IPS-20b (cell line): ENCODE results near the gene OR51A2.

Source experiments
- H3K27ac ChIP-seq: one replicate; pipeline ENCODE4 v1.5.1; 2013; ENCODE audit warnings: low read length
- H3K27me3 ChIP-seq: 2 replicates; pipeline ENCODE4 v1.6.1; 2013; ENCODE audit warnings: mild to moderate bottlenecking, low read length, inconsistent platforms; ENCODE audit not compliant: insufficient read depth
- H3K36me3 ChIP-seq: 2 replicates; pipeline ENCODE4 v1.6.1; 2013; ENCODE audit warnings: low read depth, mild to moderate bottlenecking, inconsistent platforms, low read length, moderate library complexity; ENCODE audit not compliant: insufficient read depth
- H3K4me1 ChIP-seq: 2 replicates; pipeline ENCODE4 v1.6.1; 2013; ENCODE audit warnings: mild to moderate bottlenecking, control low read depth, inconsistent platforms, low read length, moderate library complexity; ENCODE audit not compliant: insufficient read depth
- H3K4me3 ChIP-seq: 2 replicates; pipeline ENCODE4 v1.5.1; 2013; ENCODE audit warnings: mild to moderate bottlenecking, low read length, inconsistent platforms
- H3K9ac ChIP-seq: 2 replicates; pipeline ENCODE4 v1.6.1; 2013; ENCODE audit warnings: low read depth, mild to moderate bottlenecking, inconsistent platforms, low read length, moderate library complexity
- H3K9me3 ChIP-seq: 2 replicates; pipeline ENCODE4 v1.6.1; 2013; ENCODE audit warnings: mild to moderate bottlenecking, low read depth, low read length, inconsistent platforms; ENCODE audit not compliant: insufficient read depth

OR51A2 gene

DNA sequence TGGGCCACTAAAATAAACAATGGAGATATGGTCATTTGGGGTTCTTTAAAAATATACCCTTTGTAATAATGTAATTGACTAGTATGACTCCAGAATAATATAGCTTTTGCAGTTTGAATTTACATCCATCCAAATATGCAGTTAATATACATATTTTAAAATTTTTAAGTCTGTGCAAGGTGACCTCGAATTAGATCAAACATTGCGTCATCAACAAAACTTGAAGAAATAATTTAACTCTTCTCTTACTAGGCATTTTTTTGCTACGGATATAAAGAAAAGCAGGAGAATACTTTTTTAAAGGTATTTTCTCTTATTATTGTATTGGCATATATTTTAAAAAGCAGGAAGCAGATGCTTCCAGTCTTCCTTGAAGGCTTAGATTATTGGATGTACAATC, 18.8 kb downstream of the OR51A2 start:
- H3K9ac ChIP-seq, result no peak overlapping the region
- H3K27me3 ChIP-seq, result no peaks in the 10 kb centered on the region

DNA sequence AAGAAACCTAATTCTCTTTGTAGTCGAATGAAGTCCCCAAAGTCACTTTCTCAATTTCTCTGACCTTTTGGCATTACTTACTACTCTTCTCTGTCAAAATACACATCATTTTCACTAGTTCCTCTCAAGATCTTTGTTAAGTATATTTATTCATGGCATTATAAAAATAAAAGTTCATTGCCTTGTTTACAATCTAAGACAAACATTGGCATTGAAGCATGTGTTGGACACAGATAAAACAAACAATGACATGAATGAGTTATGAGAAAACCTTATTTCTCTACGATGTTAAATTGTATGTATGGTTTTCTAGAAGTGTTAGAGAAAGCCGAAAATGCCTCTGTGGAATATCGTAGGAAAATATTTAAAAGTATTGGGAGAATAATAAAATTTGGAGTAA, 22.8 kb downstream of the OR51A2 start:
- H3K36me3 ChIP-seq, result no peaks in the 10 kb centered on the region
- no peaks in the 10 kb centered on the region for H3K27me3 ChIP-seq
- H3K9ac ChIP-seq, result no peak overlapping the region
- no peaks in the 10 kb centered on the region for H3K9me3 ChIP-seq
- H3K27ac ChIP-seq, result no peak overlapping the region
- H3K4me3 ChIP-seq, result no peak overlapping the region
- no peaks in the 10 kb centered on the region for H3K4me1 ChIP-seq

More for the DNA sequence above, 18.8 kb downstream of the OR51A2 start:
- no peaks in the 10 kb centered on the region for H3K36me3 ChIP-seq
- H3K4me3 ChIP-seq, result no peak overlapping the region
- H3K9me3 ChIP-seq, result no peaks in the 10 kb centered on the region
- no peaks in the 10 kb centered on the region for H3K4me1 ChIP-seq
- H3K27ac ChIP-seq, result no peak overlapping the region

DNA sequence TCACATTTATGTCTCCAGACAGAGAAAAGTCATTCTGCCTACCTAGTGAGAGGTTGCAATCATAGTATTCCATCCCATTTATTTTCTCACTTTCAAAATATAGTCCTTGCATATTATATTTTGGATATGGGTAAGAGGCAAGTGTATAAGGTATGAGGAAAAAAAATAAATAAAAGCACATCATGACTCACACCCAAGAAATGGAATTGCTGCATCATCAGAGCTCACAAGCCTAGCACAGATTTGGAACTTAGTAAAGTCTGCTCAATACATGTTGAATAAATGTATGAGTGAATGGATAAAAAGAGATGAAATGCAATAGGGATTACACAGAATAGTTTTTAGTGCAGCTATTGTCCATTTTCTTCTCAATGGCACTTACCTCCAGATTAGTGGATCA, 28.9 kb downstream of the OR51A2 start:
- Histone ChIP-seq H3K27ac (no peak overlapping the region), H3K27me3 (no peaks in the 10 kb centered on the region), H3K4me3 (no peak overlapping the region), H3K9me3 (no peaks in the 10 kb centered on the region), H3K4me1 (no peaks in the 10 kb centered on the region), H3K36me3 (no peaks in the 10 kb centered on the region), H3K9ac (no peak overlapping the region)

DNA sequence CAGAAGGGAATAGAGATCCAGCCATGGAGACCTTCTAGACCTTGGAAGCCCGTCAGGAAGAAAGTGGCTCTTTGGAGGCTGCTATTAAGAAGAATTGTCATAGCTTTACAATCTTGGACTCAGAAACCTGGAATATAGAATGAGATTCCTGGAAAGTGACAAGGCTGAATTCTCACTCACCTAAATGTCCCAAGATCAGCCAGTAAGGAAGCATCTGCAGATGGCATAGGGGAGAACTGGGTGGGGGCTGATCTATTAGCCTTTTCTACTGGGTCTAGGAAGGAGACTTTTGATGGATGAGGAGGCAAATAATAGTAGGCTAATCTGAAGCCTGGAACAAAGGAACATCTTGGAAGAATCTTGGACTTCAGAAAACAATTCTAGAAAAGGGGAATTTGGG, 31.3 kb downstream of the OR51A2 start, which contains the start of gene OR51G1:
Gene OR51G1, minus strand, starts transcription at position 101 of the 400 bp plus-strand sequence. Its CDS starts 0 bp downstream, at position 101.
- Histone ChIP-seq H3K27me3 (no peaks in the 10 kb centered on the region), H3K36me3 (no peaks in the 10 kb centered on the region), H3K4me1 (no peaks in the 10 kb centered on the region), H3K9me3 (no peaks in the 10 kb centered on the region), H3K27ac (no peak within 1 kb of the TSS), H3K9ac (no peak within 1 kb of the TSS), H3K4me3 (no peak within 1 kb of the TSS)

DNA sequence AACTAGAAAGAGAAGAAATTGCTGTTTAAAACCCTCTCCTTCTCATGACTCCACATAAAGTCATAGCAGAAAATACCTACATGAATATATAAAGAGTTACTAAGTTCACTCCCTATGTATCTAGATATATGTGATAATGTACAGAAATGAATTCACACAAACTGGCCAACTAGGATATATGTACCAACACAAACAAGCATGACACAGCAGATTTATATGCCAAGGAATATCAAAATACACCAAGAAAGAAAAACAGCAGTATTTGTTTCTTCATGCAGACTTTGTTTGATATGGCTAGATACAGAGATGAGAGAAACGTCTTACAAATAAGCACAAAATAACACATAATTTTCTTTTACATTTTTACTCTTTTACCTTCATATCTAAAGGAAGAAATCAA, 33.2 kb downstream of the OR51A2 start:
- no peak overlapping the region for H3K4me3 ChIP-seq

DNA sequence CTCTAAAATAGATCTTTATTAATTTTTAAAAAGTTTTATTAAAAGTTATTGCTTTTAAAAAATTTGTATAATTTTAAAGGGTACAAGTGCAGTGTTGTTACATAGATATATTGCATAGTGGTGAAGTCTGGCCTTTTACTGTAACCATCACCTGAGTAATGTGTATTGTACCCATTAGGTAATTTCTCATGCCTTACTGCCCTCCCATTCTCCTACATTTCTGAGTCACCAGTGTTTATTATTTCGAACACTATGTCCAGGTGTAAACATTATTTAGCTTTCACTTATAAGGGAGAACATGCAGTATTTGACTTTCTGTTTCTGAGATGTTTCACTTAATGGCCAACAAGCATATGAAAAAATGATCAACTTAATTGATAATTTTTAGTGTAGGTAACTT, 33.7 kb downstream of the OR51A2 start:
- H3K9ac ChIP-seq, result no peak overlapping the region
- H3K27me3 ChIP-seq, result no peaks in the 10 kb centered on the region
- H3K4me1 ChIP-seq, result no peaks in the 10 kb centered on the region
- H3K36me3 ChIP-seq, result no peaks in the 10 kb centered on the region
- H3K4me3 ChIP-seq, result no peak overlapping the region
- no peaks in the 10 kb centered on the region for H3K9me3 ChIP-seq
- no peak overlapping the region for H3K27ac ChIP-seq

More for the DNA sequence above, 33.2 kb downstream of the OR51A2 start:
- no peaks in the 10 kb centered on the region for H3K9me3 ChIP-seq
- no peak overlapping the region for H3K27ac ChIP-seq
- no peaks in the 10 kb centered on the region for H3K27me3 ChIP-seq
- no peak overlapping the region for H3K9ac ChIP-seq
- no peaks in the 10 kb centered on the region for H3K36me3 ChIP-seq
- no peaks in the 10 kb centered on the region for H3K4me1 ChIP-seq

DNA sequence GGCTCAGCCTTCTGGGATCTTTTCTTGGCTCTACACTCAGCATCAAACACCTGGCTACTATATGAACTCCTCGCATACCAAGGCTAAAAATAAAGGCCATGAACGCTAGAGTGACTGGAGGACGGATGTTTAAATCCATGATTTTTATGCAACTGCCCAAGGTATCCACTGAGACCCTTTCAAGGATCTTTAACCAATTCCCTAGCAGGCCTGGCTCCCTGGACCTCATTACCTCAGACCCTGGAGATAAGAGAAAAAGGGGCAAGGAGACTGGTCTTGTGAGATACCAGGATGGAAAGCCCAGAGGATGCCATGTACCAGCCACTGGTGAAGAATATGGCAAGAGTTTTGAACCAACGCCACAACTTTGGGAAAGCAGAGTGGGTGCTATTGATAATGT, 36.3 kb downstream of the OR51A2 start, which contains the start of gene OR51G2:
Gene OR51G2, minus strand, starts transcription at position 101 of the 400 bp plus-strand sequence. CDS start 3,687 bp downstream, outside the sequence.
- no peaks in the 10 kb centered on the region for H3K27me3 ChIP-seq
- H3K9ac ChIP-seq, result no peak within 1 kb of the TSS
- H3K9me3 ChIP-seq, result no peaks in the 10 kb centered on the region
- no peaks in the 10 kb centered on the region for H3K4me1 ChIP-seq
- H3K27ac ChIP-seq, result no peak within 1 kb of the TSS
- H3K36me3 ChIP-seq, result no peaks in the 10 kb centered on the region
- H3K4me3 ChIP-seq, result no peak within 1 kb of the TSS

DNA sequence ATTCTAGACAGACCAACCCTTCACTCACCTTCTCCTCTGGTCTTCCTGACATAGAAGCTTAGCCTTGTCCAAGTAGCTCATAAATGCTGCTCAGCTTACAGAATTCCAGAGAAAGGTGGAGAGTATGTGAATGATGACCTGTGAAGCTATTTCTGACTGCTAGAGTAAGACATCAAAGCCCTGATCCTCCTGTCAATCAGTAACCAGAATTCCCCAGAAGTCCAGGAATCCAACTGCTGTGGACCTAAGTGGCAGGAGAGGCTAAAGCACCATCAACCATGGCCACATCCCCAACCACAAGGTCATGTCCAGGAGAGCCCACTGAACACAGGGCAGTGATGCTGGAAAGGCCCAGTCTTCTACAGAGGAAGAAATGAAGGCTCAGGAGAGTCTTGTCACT, 38.9 kb downstream of the OR51A2 start:
- Histone ChIP-seq H3K27me3 (no peaks in the 10 kb centered on the region), H3K36me3 (no peaks in the 10 kb centered on the region), H3K27ac (no peak overlapping the region), H3K9ac (no peak overlapping the region), H3K9me3 (no peaks in the 10 kb centered on the region), H3K4me1 (no peaks in the 10 kb centered on the region), H3K4me3 (no peak overlapping the region)
